ENCODE results near the gene IFI6.

GRCh38 chr1:27633298-27633610, 38.7 kb downstream of the IFI6 start:
- no peak for TF ChIP-seq CTCF (IDR thresholded peaks at IDR 0.05)
- TF ChIP-seq POLR2A (IDR thresholded peaks at IDR 0.05) = no peak
